GM23338 (cell line): ENCODE results near the gene MESP2. TPM values are rescaled to one million over a fixed set of nuclear protein-coding genes. Genes with fewer than 3 reads are reported as not detected.

ENCODE experiments used
- ATAC-seq: fragments of 200-7000 bp; cut with Tn5 transposase; 3 replicates; pipeline ENCODE4 v1.9.1; 2020
- DNase-seq: peaks from one replicate; pipeline ENCODE4 v3.0.0-alpha.2; 2015; ENCODE audit warnings: low spot score
- H2AFZ ChIP-seq: fragments of 200-600 bp; sonication (generic); 2 replicates; pipeline ENCODE4 v1.8.0; 2016; ENCODE audit warnings: antibody characterized with exemption, mild to moderate bottlenecking, moderate library complexity
- H3F3A ChIP-seq: fragments of 200-600 bp; sonication (generic); replicated peaks from 2 replicates; pipeline ENCODE4 v1.8.0; 2017; ENCODE audit warnings: antibody characterized with exemption, mixed run types, low read depth
- H3K27ac ChIP-seq: fragments of 200-600 bp; sonication (generic); 2 replicates; pipeline ENCODE4 v1.6.1; 2016; ENCODE audit warnings: low read depth
- H3K27me3 ChIP-seq: fragments of 200-600 bp; sonication (generic); 2 replicates; pipeline ENCODE4 v1.8.0; 2016; ENCODE audit warnings: mild to moderate bottlenecking, mixed run types, moderate library complexity; ENCODE audit not compliant: insufficient read depth
- H3K36me3 ChIP-seq: fragments of 200-600 bp; sonication (generic); 2 replicates; pipeline ENCODE4 v1.8.0; 2016; ENCODE audit warnings: mild to moderate bottlenecking; ENCODE audit not compliant: insufficient read depth
- H3K4me1 ChIP-seq: fragments of 200-600 bp; sonication (generic); 2 replicates; pipeline ENCODE4 v1.8.0; 2016; ENCODE audit warnings: mild to moderate bottlenecking, moderate library complexity; ENCODE audit not compliant: insufficient read depth
- H3K4me2 ChIP-seq: fragments of 200-600 bp; sonication (generic); 2 replicates; pipeline ENCODE4 v1.7.1; 2017; ENCODE audit warnings: mixed run types
- H3K4me3 ChIP-seq: fragments of 200-600 bp; sonication (generic); 2 replicates; pipeline ENCODE4 v1.6.1; 2016; ENCODE audit warnings: mixed run types
- H3K79me2 ChIP-seq: fragments of 200-600 bp; sonication (generic); replicated peaks from 2 replicates; pipeline ENCODE4 v1.8.0; 2017; ENCODE audit warnings: mild to moderate bottlenecking; ENCODE audit not compliant: insufficient read depth
- H3K9me2 ChIP-seq: fragments of 200-600 bp; sonication (generic); 2 replicates; pipeline ENCODE4 v1.8.0; 2017; ENCODE audit not compliant: insufficient read depth
- H4K20me1 ChIP-seq: fragments of 200-600 bp; sonication (generic); replicated peaks from 2 replicates; pipeline ENCODE4 v1.8.0; 2017; ENCODE audit warnings: mild to moderate bottlenecking; ENCODE audit not compliant: insufficient read depth
- H3K27ac Mint-ChIP-seq: 2 replicates; pipeline ENCODE4 v1.8.0; 2020; ENCODE audit warnings: inconsistent platforms, mild to moderate bottlenecking, moderate library complexity, mixed read lengths
- H3K27me3 Mint-ChIP-seq: 3 replicates; pipeline ENCODE4 v1.8.0; 2022; ENCODE audit warnings: low read depth, mild to moderate bottlenecking, moderate library complexity, mixed read lengths, inconsistent platforms; ENCODE audit not compliant: insufficient read depth, poor library complexity
- H3K36me3 Mint-ChIP-seq: 3 replicates; pipeline ENCODE4 v1.8.0; 2021; ENCODE audit warnings: low read depth, mild to moderate bottlenecking, inconsistent platforms, moderate library complexity, mixed read lengths
- H3K4me1 Mint-ChIP-seq: 3 replicates; pipeline ENCODE4 v1.8.0; 2020; ENCODE audit warnings: mild to moderate bottlenecking, inconsistent platforms, mixed read lengths
- H3K4me3 Mint-ChIP-seq: 3 replicates; pipeline ENCODE4 v1.8.0; 2021; ENCODE audit warnings: moderate library complexity, mild to moderate bottlenecking, inconsistent platforms, mixed read lengths
- H3K9me3 Mint-ChIP-seq: 3 replicates; pipeline ENCODE4 v1.8.0; 2020; ENCODE audit warnings: moderate library complexity, mild to moderate bottlenecking, inconsistent platforms, mixed read lengths
- CTCF ChIP-seq, 2 experiments: fragments of 200-600 bp in 1 of 2; sonication (generic) in 1 of 2; conservative IDR thresholded peaks; 2 replicates each; pipeline versions ENCODE4 v1.5.1 to v1.6.1; 2016 to 2017; ENCODE audit warnings: antibody characterized with exemption in 2 of 2, low read depth in 2 of 2, mild to moderate bottlenecking in 2 of 2, moderate library complexity in 1 of 2
- EZH2 ChIP-seq: fragments of 200-600 bp; sonication (generic); IDR thresholded peaks from one replicate; pipeline ENCODE4 v1.8.0; 2017; ENCODE audit warnings: antibody characterized with exemption, mild to moderate bottlenecking, low read depth; ENCODE audit not compliant: unreplicated experiment
- ZNF331 ChIP-seq: fragments of 250-450 bp; sonication (Bioruptor Pico); IDR thresholded peaks from 2 replicates; pipeline ENCODE4 v1.5.0; 2020; ENCODE audit warnings: low read depth, mild to moderate bottlenecking, moderate library complexity
- polyA plus RNA-seq: library from polyadenylated mRNA; unstranded; fragments of >200 nt; fragmentation: Nextera tagmentation; extraction: Ambion mirVana; gene quantifications from 2 replicates; pipeline ENCODE4 v1.2.1, GENCODE V29; 2016
- total RNA-seq: library from RNA; depleted of rRNA; stranded (reverse); fragments of >200 nt; shearing (Covaris generic); gene quantifications from 2 replicates; pipeline ENCODE4 v1.2.3, GENCODE V29; 2014
- TF ChIP-seq, protein P1 (sequence below): fragments of 250-450 bp; sonication (Bioruptor Pico); IDR thresholded peaks from 2 replicates; pipeline ENCODE4 v1.5.0; 2020; ENCODE audit warnings: mild to moderate bottlenecking, moderate library complexity

MESP2 gene
- total and polyA plus RNA-seq, 2 experiments from 2014 or later: 0.24 to 1.3 TPM

- TF ChIP-seq, protein P1, sequence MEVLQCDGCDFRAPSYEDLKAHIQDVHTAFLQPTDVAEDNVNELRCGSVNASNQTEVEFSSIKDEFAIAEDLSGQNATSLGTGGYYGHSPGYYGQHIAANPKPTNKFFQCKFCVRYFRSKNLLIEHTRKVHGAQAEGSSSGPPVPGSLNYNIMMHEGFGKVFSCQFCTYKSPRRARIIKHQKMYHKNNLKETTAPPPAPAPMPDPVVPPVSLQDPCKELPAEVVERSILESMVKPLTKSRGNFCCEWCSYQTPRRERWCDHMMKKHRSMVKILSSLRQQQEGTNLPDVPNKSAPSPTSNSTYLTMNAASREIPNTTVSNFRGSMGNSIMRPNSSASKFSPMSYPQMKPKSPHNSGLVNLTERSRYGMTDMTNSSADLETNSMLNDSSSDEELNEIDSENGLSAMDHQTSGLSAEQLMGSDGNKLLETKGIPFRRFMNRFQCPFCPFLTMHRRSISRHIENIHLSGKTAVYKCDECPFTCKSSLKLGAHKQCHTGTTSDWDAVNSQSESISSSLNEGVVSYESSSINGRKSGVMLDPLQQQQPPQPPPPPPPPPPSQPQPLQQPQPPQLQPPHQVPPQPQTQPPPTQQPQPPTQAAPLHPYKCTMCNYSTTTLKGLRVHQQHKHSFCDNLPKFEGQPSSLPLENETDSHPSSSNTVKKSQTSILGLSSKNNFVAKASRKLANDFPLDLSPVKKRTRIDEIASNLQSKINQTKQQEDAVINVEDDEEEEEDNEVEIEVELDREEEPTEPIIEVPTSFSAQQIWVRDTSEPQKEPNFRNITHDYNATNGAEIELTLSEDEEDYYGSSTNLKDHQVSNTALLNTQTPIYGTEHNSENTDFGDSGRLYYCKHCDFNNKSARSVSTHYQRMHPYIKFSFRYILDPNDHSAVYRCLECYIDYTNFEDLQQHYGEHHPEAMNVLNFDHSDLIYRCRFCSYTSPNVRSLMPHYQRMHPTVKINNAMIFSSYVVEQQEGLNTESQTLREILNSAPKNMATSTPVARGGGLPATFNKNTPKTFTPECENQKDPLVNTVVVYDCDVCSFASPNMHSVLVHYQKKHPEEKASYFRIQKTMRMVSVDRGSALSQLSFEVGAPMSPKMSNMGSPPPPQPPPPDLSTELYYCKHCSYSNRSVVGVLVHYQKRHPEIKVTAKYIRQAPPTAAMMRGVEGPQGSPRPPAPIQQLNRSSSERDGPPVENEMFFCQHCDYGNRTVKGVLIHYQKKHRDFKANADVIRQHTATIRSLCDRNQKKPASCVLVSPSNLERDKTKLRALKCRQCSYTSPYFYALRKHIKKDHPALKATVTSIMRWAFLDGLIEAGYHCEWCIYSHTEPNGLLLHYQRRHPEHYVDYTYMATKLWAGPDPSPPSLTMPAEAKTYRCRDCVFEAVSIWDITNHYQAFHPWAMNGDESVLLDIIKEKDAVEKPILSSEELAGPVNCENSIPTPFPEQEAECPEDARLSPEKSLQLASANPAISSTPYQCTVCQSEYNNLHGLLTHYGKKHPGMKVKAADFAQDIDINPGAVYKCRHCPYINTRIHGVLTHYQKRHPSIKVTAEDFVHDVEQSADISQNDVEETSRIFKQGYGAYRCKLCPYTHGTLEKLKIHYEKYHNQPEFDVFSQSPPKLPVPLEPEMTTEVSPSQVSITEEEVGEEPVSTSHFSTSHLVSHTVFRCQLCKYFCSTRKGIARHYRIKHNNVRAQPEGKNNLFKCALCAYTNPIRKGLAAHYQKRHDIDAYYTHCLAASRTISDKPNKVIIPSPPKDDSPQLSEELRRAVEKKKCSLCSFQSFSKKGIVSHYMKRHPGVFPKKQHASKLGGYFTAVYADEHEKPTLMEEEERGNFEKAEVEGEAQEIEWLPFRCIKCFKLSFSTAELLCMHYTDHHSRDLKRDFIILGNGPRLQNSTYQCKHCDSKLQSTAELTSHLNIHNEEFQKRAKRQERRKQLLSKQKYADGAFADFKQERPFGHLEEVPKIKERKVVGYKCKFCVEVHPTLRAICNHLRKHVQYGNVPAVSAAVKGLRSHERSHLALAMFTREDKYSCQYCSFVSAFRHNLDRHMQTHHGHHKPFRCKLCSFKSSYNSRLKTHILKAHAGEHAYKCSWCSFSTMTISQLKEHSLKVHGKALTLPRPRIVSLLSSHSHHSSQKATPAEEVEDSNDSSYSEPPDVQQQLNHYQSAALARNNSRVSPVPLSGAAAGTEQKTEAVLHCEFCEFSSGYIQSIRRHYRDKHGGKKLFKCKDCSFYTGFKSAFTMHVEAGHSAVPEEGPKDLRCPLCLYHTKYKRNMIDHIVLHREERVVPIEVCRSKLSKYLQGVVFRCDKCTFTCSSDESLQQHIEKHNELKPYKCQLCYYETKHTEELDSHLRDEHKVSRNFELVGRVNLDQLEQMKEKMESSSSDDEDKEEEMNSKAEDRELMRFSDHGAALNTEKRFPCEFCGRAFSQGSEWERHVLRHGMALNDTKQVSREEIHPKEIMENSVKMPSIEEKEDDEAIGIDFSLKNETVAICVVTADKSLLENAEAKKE (CRISPR knock-in tag): no peak
- no peak for TF ChIP-seq EZH2
Observed at GRCh38 chr15:89731275-89731674, 44.9 kb upstream of the MESP2 start (continued).

- Histone ChIP-seq H3K36me3 (no peaks in the 10 kb centered on the region), H2AFZ (peak overlapping the region; percentile 78), H3F3A (no peaks in the 10 kb centered on the region), H3K4me1 (no peaks in the 10 kb centered on the region), H4K20me1 (no peaks in the 10 kb centered on the region), H3K27ac (no peak overlapping the region), H3K27me3 (no peaks in the 10 kb centered on the region), H3K9me2 (no peaks in the 10 kb centered on the region), H3K79me2 (no peaks in the 10 kb centered on the region), H3K4me3 (no peak overlapping the region), H3K4me2 (no peak overlapping the region)
- DNase-seq (peak; percentile 26), ATAC-seq (peak; percentile 48)
- no peaks in the 10 kb centered on the region for H3K9me3 Mint-ChIP-seq
- no peak overlapping the region for H3K27ac Mint-ChIP-seq
- H3K4me1 Mint-ChIP-seq: peaks cover 5% of the 10 kb centered on the region; the same call in 1 of the 3 replicates
- H3K27me3 Mint-ChIP-seq: peaks cover 10% of the 10 kb centered on the region
- H3K36me3 Mint-ChIP-seq: no peaks in the 10 kb centered on the region
- TF ChIP-seq ZNF331 (CRISPR knock-in tag) (no peak), CTCF (conservative IDR thresholded peaks at IDR 0.05; ENCODE audit: low read depth in 2 of 2) (peak; percentile 35 to 45), EZH2 (no peak)
- H3K4me3 Mint-ChIP-seq: no peak overlapping the region
Observed at GRCh38 chr15:89732451-89733172, 43.5 kb upstream of the MESP2 start.
